Thoracic aorta (tissue), 2 donors: ENCODE data around the gene CHPF. TPM values are rescaled to one million over a fixed set of nuclear protein-coding genes. Genes with fewer than 3 reads are reported as not detected.

Source experiments
- ATAC-seq: fragments of 150-250 bp; one replicate; pipeline ENCODE4 v1.8.0; 2017; ENCODE audit warnings: low read depth; ENCODE audit not compliant: insufficient number of reproducible peaks, low FRiP score
- DNase-seq: peaks from one replicate; pipeline ENCODE4 v3.0.0-alpha.2; 2020; ENCODE audit warnings: low spot score
- H3K27ac ChIP-seq, 2 donors: fragments of 200-600 bp; sonication (generic); 1 replicate in 1 of 2; 2 replicates in 1 of 2; pipeline ENCODE4 v1.5.1; 2016; ENCODE audit warnings: mild to moderate bottlenecking in 2 of 2, moderate library complexity in 2 of 2
- H3K27me3 ChIP-seq: fragments of 200-600 bp; sonication (generic); replicated peaks from 2 replicates; pipeline ENCODE4 v1.6.0; 2016; ENCODE audit warnings: mild to moderate bottlenecking; ENCODE audit not compliant: insufficient read depth
- H3K36me3 ChIP-seq: fragments of 200-600 bp; sonication (generic); one replicate; pipeline ENCODE4 v1.5.1; 2016
- H3K4me1 ChIP-seq, 2 donors: fragments of 200-600 bp; sonication (generic); 1 replicate in 1 of 2; 2 replicates in 1 of 2; pipeline versions ENCODE4 v1.5.1 to v1.6.0; 2016; ENCODE audit warnings: low read depth in 2 of 2, mild to moderate bottlenecking in 1 of 2; ENCODE audit not compliant: control insufficient read depth in 1 of 2
- H3K4me3 ChIP-seq: fragments of 200-600 bp; sonication (generic); 2 replicates; pipeline ENCODE4 v1.5.1; 2016; ENCODE audit warnings: mild to moderate bottlenecking
- H3K9me3 ChIP-seq: fragments of 200-600 bp; sonication (generic); 2 replicates; pipeline ENCODE4 v1.5.1; 2016
- CTCF ChIP-seq: fragments of 200-600 bp; sonication (generic); IDR thresholded peaks from one replicate; pipeline ENCODE4 v1.5.1; 2019; ENCODE audit warnings: antibody characterized with exemption
- total RNA-seq, 2 donors: library from RNA; depleted of rRNA; stranded (reverse); fragments of >200 nt; gene quantifications; one replicate each; pipeline versions ENCODE4 v1.1.0 to v1.2.3, GENCODE V29; 2016

Gene CHPF
- total RNA-seq, 2 donors from 2014 or later = 184 to 269 TPM

DNA sequence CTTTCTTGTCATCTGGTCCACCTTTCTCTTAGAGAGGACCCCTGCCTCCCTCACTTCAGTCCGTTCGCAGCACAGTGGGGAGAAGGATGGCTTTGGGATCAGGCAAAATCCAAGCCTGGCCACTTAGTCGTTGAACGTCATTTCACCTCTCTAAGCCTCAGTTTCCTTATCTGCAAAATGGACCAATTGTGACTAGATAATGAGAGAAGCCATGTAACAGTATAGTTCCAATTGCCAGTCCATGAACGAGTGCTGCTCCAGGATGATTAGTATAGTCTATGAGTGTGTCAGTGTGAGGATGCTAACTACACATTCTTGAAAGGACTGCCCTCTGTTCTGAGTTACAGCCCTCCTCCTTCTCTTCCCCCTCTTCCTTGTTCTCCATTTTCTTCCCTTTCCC, 29.6 kb upstream of the CHPF start:
- no peak for DNase-seq

GRCh38 chr2:219572237-219573001, 28.8 kb upstream of the CHPF start, which contains the start of gene INHA:
TSS of gene INHA (plus strand) at chr2:219572310. CDS start at chr2:219572375, 65 bp downstream.
- H3K27me3 ChIP-seq = no peaks in the 10 kb centered on the region
- peak within 1 kb of the TSS; percentile 89 for H3K4me3 ChIP-seq
- H3K36me3 ChIP-seq = peaks cover 3% of the 10 kb centered on the region
- no peak for ATAC-seq
- no peak for TF ChIP-seq CTCF
- DNase-seq = no peak
- H3K4me1 ChIP-seq = peaks cover 7 to 18% of the 10 kb centered on the region in 2 donors
- no peaks in the 10 kb centered on the region for H3K9me3 ChIP-seq
- peak within 1 kb of the TSS; percentile 82 to 93 for H3K27ac ChIP-seq

More for the DNA sequence above, 29.6 kb upstream of the CHPF start:
- Histone ChIP-seq H3K27me3 (no peaks in the 10 kb centered on the region), H3K27ac (no peak overlapping the region), H3K36me3 (peaks cover 3% of the 10 kb centered on the region), H3K9me3 (no peaks in the 10 kb centered on the region), H3K4me3 (no peak overlapping the region), H3K4me1 (peaks cover 7 to 18% of the 10 kb centered on the region in 2 donors)
- ATAC-seq = no peak
- TF ChIP-seq CTCF = no peak

DNA sequence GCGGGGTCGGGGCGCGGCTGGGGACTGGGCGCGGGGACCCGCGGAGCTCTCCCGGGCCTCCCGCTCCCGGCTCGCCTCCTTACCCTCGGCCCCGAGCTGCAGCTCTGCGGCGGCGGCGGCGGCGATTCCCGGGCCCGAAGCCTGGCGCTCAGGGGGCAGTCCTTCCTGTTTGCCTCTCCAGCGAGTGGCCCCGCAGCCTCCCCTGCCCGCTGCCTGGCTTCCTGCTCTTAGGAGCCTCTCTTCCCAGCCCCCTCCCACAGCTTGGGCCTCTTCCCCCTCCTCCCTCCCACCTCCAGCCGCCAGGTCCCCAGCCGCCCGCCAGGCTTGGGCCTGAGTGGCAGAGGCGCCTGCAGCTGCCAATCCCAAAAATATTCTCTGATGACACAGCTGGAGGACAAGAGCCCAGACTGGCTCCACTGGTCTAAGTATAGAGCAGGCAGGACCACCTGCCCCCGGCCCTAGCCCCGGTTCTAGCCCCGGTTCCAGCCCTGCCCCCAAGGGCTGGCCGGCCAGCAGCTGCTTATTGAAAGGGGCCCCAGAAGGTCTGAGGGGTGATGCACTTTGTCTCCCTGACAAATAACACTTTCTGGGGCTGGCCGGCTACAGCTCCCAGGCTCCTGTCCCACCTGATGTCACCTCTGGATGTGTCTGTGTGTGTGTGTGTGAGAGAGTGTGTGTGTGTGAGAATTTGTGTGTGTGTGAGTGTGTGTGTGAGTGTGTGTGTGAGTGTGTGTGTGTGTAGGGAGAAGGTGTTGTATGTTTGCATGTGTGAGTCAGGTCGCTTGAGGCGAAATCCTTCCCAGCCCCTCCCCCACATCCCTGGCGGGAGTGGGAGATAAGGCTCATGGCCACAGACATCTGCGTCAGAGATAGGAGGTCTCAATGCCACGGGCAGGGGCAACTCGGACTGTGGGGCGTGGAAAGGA, 28.0 kb upstream of the CHPF start, which contains the start of gene OBSL1:
OBSL1 (minus strand) TSS at position 229 of the 926 bp plus-strand sequence. CDS start 307 bp downstream, outside the sequence.
- peak; percentile 54 for ATAC-seq
- Histone ChIP-seq H3K9me3 (no peaks in the 10 kb centered on the region), H3K4me1 (peaks cover 7 to 18% of the 10 kb centered on the region in 2 donors), H3K4me3 (peak within 1 kb of the TSS; percentile 89), H3K27ac (peak within 1 kb of the TSS; percentile 82 to 93), H3K27me3 (no peaks in the 10 kb centered on the region), H3K36me3 (peaks cover 5% of the 10 kb centered on the region)
- DNase-seq = no peak
- TF ChIP-seq CTCF = no peak

GRCh38 chr2:219570924-219571310, 27.3 kb upstream of the CHPF start:
- no peak for DNase-seq
- H3K9me3 ChIP-seq = no peaks in the 10 kb centered on the region
- no peaks in the 10 kb centered on the region for H3K27me3 ChIP-seq
- TF ChIP-seq CTCF = no peak
- peaks cover 10% of the 10 kb centered on the region for H3K36me3 ChIP-seq
- peaks cover 7 to 18% of the 10 kb centered on the region in 2 donors for H3K4me1 ChIP-seq
- ATAC-seq = no peak
- peak overlapping the region; percentile 78 to 93 for H3K27ac ChIP-seq
- H3K4me3 ChIP-seq = peak overlapping the region; percentile 89
